Transverse colon (tissue), 4 donors: ENCODE data around the gene GON7. TPM values are rescaled to one million over a fixed set of nuclear protein-coding genes. Genes with fewer than 3 reads are reported as not detected.

Source experiments
- DNase-seq: peaks from one replicate; pipeline ENCODE4 v3.0.0-alpha.2; 2019
- H3K27ac ChIP-seq, 4 donors: fragments of 200-600 bp; sonication (generic); 2 replicates each; pipeline ENCODE4 v1.5.1; 2016 to 2018; ENCODE audit warnings: inconsistent platforms in 4 of 4
- H3K27me3 ChIP-seq: fragments of 200-600 bp; sonication (generic); 2 replicates; pipeline ENCODE4 v1.5.1; 2017; ENCODE audit warnings: inconsistent platforms
- H3K36me3 ChIP-seq, 4 donors: fragments of 200-600 bp; sonication (generic); 2 replicates each; pipeline ENCODE4 v1.5.1; 2017 to 2019; ENCODE audit warnings: inconsistent platforms in 4 of 4
- H3K4me1 ChIP-seq, 4 donors: fragments of 200-600 bp; sonication (generic); 2 replicates each; pipeline ENCODE4 v1.5.1; 2017 to 2020; ENCODE audit warnings: inconsistent platforms in 4 of 4
- H3K4me3 ChIP-seq, 4 donors: fragments of 200-600 bp; sonication (generic); 1 replicate in 1 of 4; 2 replicates in 3 of 4; pipeline versions ENCODE4 v1.5.1 to v1.6.1; 2017 to 2019; ENCODE audit warnings: inconsistent platforms in 4 of 4
- H3K9me3 ChIP-seq, 2 donors: fragments of 200-600 bp; sonication (generic); 2 replicates each; pipeline ENCODE4 v1.5.1; 2017 to 2019; ENCODE audit warnings: inconsistent platforms in 2 of 2
- CTCF ChIP-seq, 5 experiments: fragments of 200-600 bp in 3 of 5; fragments of 450-650 bp in 2 of 5; sonication (generic) in 3 of 5; IDR thresholded peaks; 1 replicate in 2 of 5; 2 replicates in 3 of 5; pipeline ENCODE4 v1.5.1; 2016 to 2017; ENCODE audit warnings: antibody characterized with exemption in 5 of 5, inconsistent platforms in 3 of 5, mild to moderate bottlenecking in 2 of 5, moderate library complexity in 1 of 5
- EP300 ChIP-seq: sonication (generic); formaldehyde crosslinking; IDR thresholded peaks from one replicate; pipeline ENCODE4 v1.6.1; 2017; ENCODE audit warnings: antibody characterized with exemption, low read depth
- POLR2A ChIP-seq: fragments of 450-650 bp; IDR thresholded peaks from one replicate; pipeline ENCODE4 v1.6.1; 2016; ENCODE audit warnings: antibody characterized with exemption, mild to moderate bottlenecking, moderate library complexity
- POLR2AphosphoS5 ChIP-seq, 3 donors: sonication (generic); formaldehyde crosslinking; IDR thresholded peaks; one replicate each; pipeline ENCODE4 v1.6.1; 2016; ENCODE audit warnings: antibody characterized with exemption in 3 of 3
- WGBS, 2 donors: methylation state at CpG; one replicate each; pipeline ENCODE4 v1.1.5; 2018; ENCODE audit warnings: low coverage in 1 of 2; 5-methylcytosine and 5-hydroxymethylcytosine counted together
- in situ Hi-C, 4 donors: fragments of 200-750 bp; cut with MboI; loops; one replicate each; pipeline versions ENCODE4 v1.15.0 to v1.15.1; 2017; ENCODE audit warnings: low sequenced_read_pairs in 3 of 4, low pct_ligation_motif_present in 1 of 4, low pct_unique_long_range_greater_than_20kb in 1 of 4
- intact Hi-C: fragments of 100-400 bp; cut with DNase I; formaldehyde crosslinking; loops from one replicate; pipeline ENCODE4 v1.15.1; 2023; ENCODE audit warnings: low total_unique reads
- total RNA-seq, 4 donors: library from RNA; depleted of rRNA; stranded (reverse); fragments of >200 nt; gene quantifications; one replicate each; pipeline ENCODE4 v1.1.0, GENCODE V29; 2016

GON7 gene
- total RNA-seq, 4 donors from 2014 or later: 4.5 to 29.4 (median 13.6) TPM

- intact Hi-C loops (no loop called here), in situ Hi-C loops (no loop called here)
- no peak for DNase-seq
- Histone ChIP-seq H3K4me1 (no peaks in the 10 kb centered on the region), H3K36me3 (no peaks in the 10 kb centered on the region), H3K4me3 (no peak overlapping the region), H3K27me3 (no peaks in the 10 kb centered on the region), H3K27ac (no peak overlapping the region), H3K9me3 (no peaks in the 10 kb centered on the region)
- 63 to 72% methylated on average over 3 to 8 of the region's 8 CpGs for WGBS, 2 donors
- no peak for TF ChIP-seq CTCF (IDR thresholded peaks at IDR 0.05)
- TF ChIP-seq POLR2AphosphoS5 (IDR thresholded peaks at IDR 0.05): no peak
- no peak for TF ChIP-seq EP300
- TF ChIP-seq POLR2A: no peak
These were observed 50.0 kb downstream of the GON7 start for GRCh38 chr14:93156693-93157369.

- H3K27ac ChIP-seq: no peak overlapping the region
- intact Hi-C loops: no loop called here
- H3K4me3 ChIP-seq: no peak overlapping the region
- WGBS, 2 donors: 81 to 100% methylated on average over 2 of the region's 2 CpGs
- no peak for DNase-seq
- H3K36me3 ChIP-seq: no peaks in the 10 kb centered on the region
- in situ Hi-C loops: no loop called here
- H3K27me3 ChIP-seq: no peaks in the 10 kb centered on the region
- H3K4me1 ChIP-seq: peaks cover 0 to 10% (median 3%) of the 10 kb centered on the region in 4 donors
- no peak for TF ChIP-seq CTCF (IDR thresholded peaks at IDR 0.05)
- TF ChIP-seq POLR2AphosphoS5 (IDR thresholded peaks at IDR 0.05): no peak
- no peak for TF ChIP-seq POLR2A
- no peak for TF ChIP-seq EP300
- no peaks in the 10 kb centered on the region for H3K9me3 ChIP-seq
These were observed 51.2 kb downstream of the GON7 start for GRCh38 chr14:93155667-93156066.

GRCh38 chr14:93153121-93153520 is 53.7 kb downstream of the GON7 start:
- in situ Hi-C loops: no loop called here
- H3K27ac ChIP-seq: no peak overlapping the region
- peaks cover 0 to 14% (median 5%) of the 10 kb centered on the region in 4 donors for H3K4me1 ChIP-seq
- WGBS, 2 donors: 79 to 89% methylated on average over 1 to 7 of the region's 7 CpGs
- H3K27me3 ChIP-seq: no peaks in the 10 kb centered on the region
- H3K36me3 ChIP-seq: no peaks in the 10 kb centered on the region
- DNase-seq: no peak
- TF ChIP-seq POLR2AphosphoS5 (IDR thresholded peaks at IDR 0.05): no peak
- no peak for TF ChIP-seq CTCF (IDR thresholded peaks at IDR 0.05)
- TF ChIP-seq POLR2A: no peak
- no peak for TF ChIP-seq EP300
- intact Hi-C loops: no loop called here
- no peak overlapping the region for H3K4me3 ChIP-seq
- H3K9me3 ChIP-seq: no peaks in the 10 kb centered on the region

Other genes starting within 250 kb of the GON7 start
- 100 to 1,000 TPM in 3 of 4 donors, 10 to 100 TPM in 1; 64.8 to 235 (median 128) TPM for gene ITPK1, start 91.1 kb downstream of the GON7 start, total RNA-seq
- gene MOAP1, start 22.2 kb downstream of the GON7 start, total RNA-seq: 10 to 100 TPM in 2 of 4 donors, 1 to 10 TPM in 2; 2.2 to 28.1 (median 12.3) TPM
- gene LYSET, start 21.7 kb downstream of the GON7 start, total RNA-seq: 10 to 100 TPM in 1 of 4 donors, 1 to 10 TPM in 2, not detected in 1; 3.7 to 21.7 (median 9.1) TPM
- gene UBR7, start 191 bp upstream of the GON7 start, total RNA-seq: 10 to 100 TPM; 19.1 to 76.4 (median 23.8) TPM
- gene BTBD7, start 126.0 kb upstream of the GON7 start, total RNA-seq: 10 to 100 TPM; 37.4 to 53.1 (median 44.8) TPM
- gene COX8C, start 140.1 kb upstream of the GON7 start, total RNA-seq: not detected
- gene UNC79, start 223.9 kb upstream of the GON7 start, total RNA-seq: under 1 TPM in 2 of 4 donors, not detected in 2; 0.14 to 0.32 TPM